Measurements from ENCODE around the gene CLBA1.
"Not testable (repeated sequence)": the region's sequence is repeated elsewhere in the genome, so short reads cannot be mapped to it uniquely, and the experiment has no call there.

The CLBA1 gene

GRCh38 chr14:105026802-105027563 is 41.4 kb downstream of the CLBA1 start:
- DNase-seq = no peak

GRCh38 chr14:105027718-105028117 is 42.1 kb downstream of the CLBA1 start:
- not testable (repeated sequence) for DNase-seq

GRCh38 chr14:105028251-105028927 is 42.8 kb downstream of the CLBA1 start:
- no peak for DNase-seq

- DNase-seq = no peak
Observed at GRCh38 chr14:105029402-105029801, 43.8 kb downstream of the CLBA1 start.

- DNase-seq = no peak
Observed at GRCh38 chr14:105030194-105030593, 44.6 kb downstream of the CLBA1 start.

- no peak for DNase-seq
Observed at GRCh38 chr14:105030836-105031396, 45.3 kb downstream of the CLBA1 start.

GRCh38 chr14:105032451-105032901 is 46.9 kb downstream of the CLBA1 start:
- DNase-seq = not testable (repeated sequence)

GRCh38 chr14:105033412-105033900 is 47.9 kb downstream of the CLBA1 start:
- DNase-seq = not testable (repeated sequence)

GRCh38 chr14:105034315-105035039 is 48.9 kb downstream of the CLBA1 start:
- no peak for DNase-seq

- not testable (repeated sequence) for DNase-seq
Observed at GRCh38 chr14:105035616-105036015, 50.0 kb downstream of the CLBA1 start.

- no peak for DNase-seq
Observed at GRCh38 chr14:105039458-105040205, 54.0 kb downstream of the CLBA1 start.

- DNase-seq = no peak
Observed at GRCh38 chr14:105041841-105042765, 56.5 kb downstream of the CLBA1 start.

GRCh38 chr14:105042813-105043212 is 57.2 kb downstream of the CLBA1 start:
- DNase-seq = no peak

GRCh38 chr14:105043641-105044040 is 58.1 kb downstream of the CLBA1 start:
- DNase-seq = no peak
